Ectodermal cell (in vitro differentiated cells): Measurements from ENCODE around the gene INPP4B.

Source experiments
- H3K27ac ChIP-seq: 2 replicates; pipeline ENCODE4 v1.7.0; 2013; ENCODE audit warnings: mild to moderate bottlenecking, low read depth, low read length; ENCODE audit not compliant: insufficient read depth, poor library complexity, severe bottlenecking
- H3K27me3 ChIP-seq: 2 replicates; pipeline ENCODE4 v1.7.0; 2013; ENCODE audit warnings: mild to moderate bottlenecking, low read length; ENCODE audit not compliant: insufficient read depth, control insufficient read depth, poor library complexity, severe bottlenecking
- H3K36me3 ChIP-seq: one replicate; pipeline ENCODE4 v1.7.0; 2013; ENCODE audit warnings: low read length; ENCODE audit not compliant: control insufficient read depth, insufficient read depth
- H3K4me1 ChIP-seq: one replicate; pipeline ENCODE4 v1.7.0; 2013; ENCODE audit warnings: low read length; ENCODE audit not compliant: control insufficient read depth, insufficient read depth
- H3K4me3 ChIP-seq: 2 replicates; pipeline ENCODE4 v1.7.0; 2013; ENCODE audit warnings: low read depth, low read length, control low read depth; ENCODE audit not compliant: insufficient read depth
- H3K9me3 ChIP-seq: 2 replicates; pipeline ENCODE4 v1.7.0; 2013; ENCODE audit warnings: mild to moderate bottlenecking, low read length, moderate library complexity; ENCODE audit not compliant: control insufficient read depth
- WGBS, 2 experiments: methylation state at CpG; one replicate each; pipeline ENCODE4 v1.1.7; 2013; ENCODE audit warnings: missing lambda C conversion rate in 2 of 2; 5-methylcytosine and 5-hydroxymethylcytosine counted together

Gene INPP4B

GRCh38 chr4:142434519-142435224, 411.4 kb downstream of the INPP4B start:
- no peaks in the 10 kb centered on the region for H3K36me3 ChIP-seq
- H3K27ac ChIP-seq, result no peak overlapping the region
- H3K4me3 ChIP-seq, result no peak overlapping the region
- H3K9me3 ChIP-seq, result no peaks in the 10 kb centered on the region
- peaks cover 10% of the 10 kb centered on the region for H3K4me1 ChIP-seq
- H3K27me3 ChIP-seq, result no peaks in the 10 kb centered on the region
- WGBS, 2 experiments, result 94% methylated on average over 2 of the region's 2 CpGs

DNA sequence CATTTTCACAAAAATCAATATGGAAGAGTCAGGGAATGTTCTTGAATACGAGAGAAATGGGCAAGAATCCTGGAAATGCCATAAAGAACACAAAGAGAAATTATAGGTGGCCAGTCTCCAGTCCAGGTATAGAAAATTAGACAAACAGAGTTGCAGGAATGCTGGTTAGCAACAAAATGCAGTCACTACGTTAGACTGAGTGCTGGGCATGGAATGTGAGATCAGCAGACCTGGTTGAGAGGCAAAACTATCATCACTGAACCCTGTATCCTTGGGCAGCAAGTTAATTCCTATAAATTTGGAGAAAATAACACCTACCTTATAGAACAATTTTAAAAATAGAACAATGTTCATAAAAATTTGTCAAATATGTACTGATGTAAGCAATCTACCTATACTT, 417.4 kb downstream of the INPP4B start:
- no peak overlapping the region for H3K27ac ChIP-seq
- WGBS, 2 experiments, result 91 to 96% methylated on average over 2 of the region's 2 CpGs
- H3K27me3 ChIP-seq, result no peaks in the 10 kb centered on the region
- no peaks in the 10 kb centered on the region for H3K9me3 ChIP-seq
- no peaks in the 10 kb centered on the region for H3K4me1 ChIP-seq
- no peaks in the 10 kb centered on the region for H3K36me3 ChIP-seq
- H3K4me3 ChIP-seq, result no peak overlapping the region

- Histone ChIP-seq H3K4me1 (no peaks in the 10 kb centered on the region), H3K36me3 (no peaks in the 10 kb centered on the region), H3K4me3 (no peak overlapping the region), H3K27ac (no peak overlapping the region), H3K9me3 (no peaks in the 10 kb centered on the region), H3K27me3 (no peaks in the 10 kb centered on the region)
- 55 to 80% methylated on average over 1 of the region's 1 CpG for WGBS, 2 experiments
Measured at GRCh38 chr4:142427456-142427855, 418.6 kb downstream of the INPP4B start.

- 100% methylated on average over 1 of the region's 2 CpGs for WGBS, 2 experiments
- Histone ChIP-seq H3K27me3 (no peaks in the 10 kb centered on the region), H3K4me1 (no peaks in the 10 kb centered on the region), H3K4me3 (no peak overlapping the region), H3K9me3 (no peaks in the 10 kb centered on the region), H3K36me3 (no peaks in the 10 kb centered on the region), H3K27ac (no peak overlapping the region)
Measured at GRCh38 chr4:142423861-142424260, 422.2 kb downstream of the INPP4B start.

DNA sequence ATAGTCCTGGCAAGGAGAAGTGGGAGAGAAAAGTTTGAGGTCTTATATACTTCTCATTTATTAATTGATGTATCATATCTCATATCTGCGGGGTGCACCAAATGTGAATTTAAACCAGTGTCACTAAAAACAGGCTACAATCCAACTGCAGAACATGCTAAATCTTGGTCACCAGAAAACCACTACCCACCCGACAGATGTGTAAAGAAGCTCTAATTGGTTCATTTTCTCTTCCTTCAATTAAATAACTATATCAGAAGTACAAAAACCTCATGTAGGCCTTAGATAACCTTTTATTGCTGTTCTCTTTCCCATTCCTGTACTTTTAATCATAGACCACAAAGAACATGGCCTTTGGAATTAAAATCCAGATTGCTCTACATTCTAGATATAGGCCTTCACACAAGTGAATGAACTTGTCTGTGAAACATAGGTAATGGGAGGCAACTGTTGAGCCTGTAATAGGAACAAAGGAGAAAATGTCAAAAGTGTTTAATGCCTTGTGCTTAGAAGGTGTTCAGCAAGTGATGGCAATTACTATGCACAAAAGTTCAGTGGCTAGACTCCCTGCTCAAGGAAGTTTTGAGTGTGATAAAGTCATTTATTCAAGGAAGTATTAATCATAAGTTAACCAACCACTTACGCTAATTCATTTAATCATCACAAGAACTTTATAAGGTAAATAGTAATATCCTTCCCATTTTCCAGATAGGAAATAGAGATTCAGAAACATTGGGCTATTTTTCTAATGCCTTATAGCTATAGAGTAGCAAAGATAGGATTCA, 425.6 kb downstream of the INPP4B start:
- Histone ChIP-seq H3K36me3 (no peaks in the 10 kb centered on the region), H3K4me3 (no peak overlapping the region), H3K4me1 (peaks cover 6% of the 10 kb centered on the region), H3K27ac (no peak overlapping the region), H3K27me3 (no peaks in the 10 kb centered on the region), H3K9me3 (no peaks in the 10 kb centered on the region)
- 87 to 100% methylated on average over 2 to 3 of the region's 3 CpGs for WGBS, 2 experiments

- WGBS, 2 experiments, result 95 to 100% methylated on average over 1 of the region's 1 CpG
- Histone ChIP-seq H3K27me3 (no peaks in the 10 kb centered on the region), H3K27ac (no peak overlapping the region), H3K36me3 (no peaks in the 10 kb centered on the region), H3K4me1 (peaks cover 7% of the 10 kb centered on the region), H3K9me3 (no peaks in the 10 kb centered on the region), H3K4me3 (no peak overlapping the region)
Measured at GRCh38 chr4:142419712-142420111, 426.4 kb downstream of the INPP4B start.

GRCh38 chr4:142418697-142419096, 427.4 kb downstream of the INPP4B start:
- Histone ChIP-seq H3K27ac (no peak overlapping the region), H3K27me3 (no peaks in the 10 kb centered on the region), H3K9me3 (no peaks in the 10 kb centered on the region), H3K4me3 (no peak overlapping the region), H3K36me3 (no peaks in the 10 kb centered on the region), H3K4me1 (peaks cover 12% of the 10 kb centered on the region)
- WGBS, 2 experiments, result 93 to 97% methylated on average over 2 of the region's 2 CpGs

DNA sequence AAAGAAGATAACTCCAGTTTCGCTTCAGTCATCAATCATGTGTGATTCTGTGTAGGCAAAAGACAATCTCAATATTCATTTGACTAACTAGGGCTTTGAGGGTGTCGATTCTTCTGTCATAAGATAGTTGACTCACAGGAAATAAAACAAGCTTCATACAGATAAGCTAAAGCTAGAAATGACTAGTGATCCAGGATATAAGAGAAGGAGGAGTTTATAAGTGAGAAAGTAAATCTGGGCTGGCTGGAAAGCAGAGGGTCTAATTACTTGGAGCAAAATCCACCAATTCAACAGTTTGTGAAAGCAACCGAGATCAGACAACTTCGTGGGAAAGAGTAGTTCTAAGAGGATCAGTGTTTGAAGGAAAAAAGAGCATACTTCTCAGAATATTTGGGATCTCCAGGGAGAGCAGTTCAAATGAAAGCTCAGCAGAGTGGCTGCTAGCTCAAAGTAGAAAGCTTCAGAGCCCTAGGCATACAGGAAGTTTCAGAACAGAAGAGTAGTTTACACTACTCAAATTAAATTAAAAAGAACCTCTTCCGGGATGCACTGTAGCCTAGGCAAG, 429.3 kb downstream of the INPP4B start:
- peaks cover 12% of the 10 kb centered on the region for H3K4me1 ChIP-seq
- H3K9me3 ChIP-seq, result no peaks in the 10 kb centered on the region
- 86 to 88% methylated on average over 5 of the region's 5 CpGs for WGBS, 2 experiments
- H3K4me3 ChIP-seq, result no peak overlapping the region
- no peaks in the 10 kb centered on the region for H3K36me3 ChIP-seq
- no peak overlapping the region for H3K27ac ChIP-seq
- no peaks in the 10 kb centered on the region for H3K27me3 ChIP-seq

DNA sequence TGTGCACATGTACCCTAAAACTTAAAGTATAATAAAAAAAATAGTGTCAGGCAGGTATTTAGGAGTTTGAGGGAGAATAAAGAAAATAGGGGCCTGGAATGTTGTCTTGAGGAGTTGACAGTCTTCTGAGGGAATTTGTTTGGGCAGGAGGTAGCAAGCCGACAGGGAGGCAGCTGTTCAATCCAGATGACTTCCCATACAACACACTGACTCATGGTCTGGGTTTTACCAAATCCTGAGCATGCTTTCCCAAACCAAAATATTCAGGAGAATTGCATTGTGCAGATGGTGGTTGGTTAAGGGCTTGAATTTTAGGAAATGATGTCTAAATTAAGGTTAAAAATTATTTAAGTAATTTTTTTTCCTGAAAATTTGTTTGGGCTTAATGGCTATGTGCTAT, 430.0 kb downstream of the INPP4B start:
- no peaks in the 10 kb centered on the region for H3K27me3 ChIP-seq
- 100% methylated on average over 1 of the region's 1 CpG; no CpG with 5 or more reads in 1 of the 2 experiments for WGBS, 2 experiments
- no peak overlapping the region for H3K27ac ChIP-seq

GRCh38 chr4:142414366-142414990, 431.6 kb downstream of the INPP4B start:
- Histone ChIP-seq H3K4me1 (peaks cover 12% of the 10 kb centered on the region), H3K36me3 (no peaks in the 10 kb centered on the region), H3K27ac (no peak overlapping the region), H3K9me3 (no peaks in the 10 kb centered on the region), H3K4me3 (no peak overlapping the region), H3K27me3 (no peaks in the 10 kb centered on the region)
- 88 to 94% methylated on average over 4 of the region's 4 CpGs for WGBS, 2 experiments

More for the DNA sequence above, 430.0 kb downstream of the INPP4B start:
- Histone ChIP-seq H3K4me1 (peaks cover 12% of the 10 kb centered on the region), H3K4me3 (no peak overlapping the region), H3K36me3 (no peaks in the 10 kb centered on the region), H3K9me3 (no peaks in the 10 kb centered on the region)
